Stimulated activated CD8-positive, alpha-beta memory T cell treated with anti-CD3 and anti-CD28 coated beads, Interleukin-7, amount 100 ng/mL, for 1 hour (primary cell): Measurements from ENCODE around the gene RPL36AL.
A peak's percentile ranks its signal among the peaks of the same experiment; 100 is the strongest.
"Not testable (repeated sequence)": the region's sequence is repeated elsewhere in the genome, so short reads cannot be mapped to it uniquely, and the experiment has no call there.

Experiments
- DNase-seq, 2 donors: peaks; one replicate each; pipeline ENCODE4 v3.0.0-alpha.2; 2020; ENCODE audit warnings: low read depth in 2 of 2

RPL36AL gene

DNA sequence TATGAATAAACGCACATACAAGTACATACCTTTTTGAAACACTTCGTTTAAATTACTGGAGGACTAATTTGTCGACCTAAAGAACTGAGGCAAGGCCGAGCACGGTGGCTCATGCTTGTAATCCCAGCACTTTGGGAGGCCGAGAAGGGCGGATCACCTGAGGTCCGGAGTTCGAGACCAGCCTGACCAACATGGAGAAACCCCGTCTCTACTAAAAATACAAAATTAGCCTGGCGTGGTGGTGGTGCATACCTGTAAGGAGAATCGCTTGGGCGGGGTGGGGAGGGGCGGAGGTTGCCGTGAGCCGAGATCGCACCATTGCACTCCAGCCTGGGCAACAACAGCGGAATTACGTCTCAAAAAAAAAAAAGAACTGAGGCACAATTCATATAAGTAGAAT is 1.2 kb downstream of the RPL36AL start:
- not testable (repeated sequence) for DNase-seq

- no peak for DNase-seq
Observed at GRCh38 chr14:49617852-49618519, 2.4 kb downstream of the RPL36AL start.

DNA sequence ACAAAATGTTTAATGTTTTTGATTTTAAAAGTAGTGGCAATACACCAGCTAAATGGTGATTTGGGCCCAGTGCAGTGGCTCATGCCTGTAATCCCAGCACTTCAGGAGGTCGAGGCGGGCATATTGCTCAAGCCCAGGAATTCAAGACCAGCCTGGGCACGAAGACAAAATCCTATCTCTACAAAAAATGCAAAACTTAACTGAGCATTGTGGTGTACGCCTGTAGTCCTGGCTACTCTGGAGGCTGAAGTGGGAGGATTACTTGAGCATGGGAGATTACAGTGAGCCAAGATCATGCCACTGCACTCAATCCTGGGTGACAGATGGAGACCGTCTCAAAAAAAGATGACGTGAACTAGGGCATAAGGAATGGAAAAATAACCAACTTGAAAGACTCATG is 4.7 kb downstream of the RPL36AL start:
- no peak for DNase-seq

- DNase-seq = no peak
Observed at GRCh38 chr14:49614196-49614595, 6.2 kb downstream of the RPL36AL start.

- no peak for DNase-seq
Observed at GRCh38 chr14:49612671-49613070, 7.8 kb downstream of the RPL36AL start.

DNA sequence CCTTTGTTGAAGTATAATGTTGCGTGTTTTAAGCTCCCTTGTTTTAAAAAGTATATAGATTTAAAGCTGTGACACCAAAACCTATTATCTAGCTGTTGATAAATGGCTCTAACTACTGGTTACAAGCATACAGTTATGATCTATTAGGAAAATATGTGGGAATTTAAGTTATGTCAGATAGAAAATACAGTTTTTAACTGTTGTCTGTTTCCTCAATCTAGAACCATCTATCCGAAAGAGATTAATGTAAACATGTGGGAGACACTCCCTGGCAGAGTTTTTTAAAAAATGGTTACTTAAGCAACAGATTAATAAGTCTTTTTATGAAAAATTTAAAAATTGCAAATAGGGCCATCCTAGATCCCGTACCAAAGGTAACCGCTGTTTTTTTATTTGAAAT is 8.2 kb downstream of the RPL36AL start:
- DNase-seq = no peak

- DNase-seq = no peak
Observed at GRCh38 chr14:49607583-49607982, 12.8 kb downstream of the RPL36AL start.

GRCh38 chr14:49598485-49599300 is 21.7 kb downstream of the RPL36AL start, which contains the start of gene LRR1:
Gene LRR1 (plus strand): TSS chr14:49598940. CDS start chr14:49599021, 81 bp downstream.
- DNase-seq = peak; percentile 65 to 70

DNA sequence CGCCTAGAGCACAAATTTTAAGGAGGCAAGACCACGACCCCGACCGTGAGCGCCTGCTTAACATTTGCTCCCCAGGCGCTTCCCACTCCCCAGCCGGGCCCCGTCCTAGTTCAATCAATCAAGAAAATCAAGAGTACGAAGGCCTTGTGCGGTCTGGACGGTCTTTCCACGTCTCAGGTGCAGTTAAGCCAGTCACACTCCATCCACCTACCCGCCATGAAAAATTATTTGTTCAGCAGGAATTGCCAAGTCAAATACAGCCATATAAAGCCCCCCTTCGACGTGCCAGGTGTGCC is 22.3 kb downstream of the RPL36AL start:
- DNase-seq = no peak

GRCh38 chr14:49594347-49595091 is 25.9 kb downstream of the RPL36AL start:
- DNase-seq = no peak

GRCh38 chr14:49593016-49593415 is 27.4 kb downstream of the RPL36AL start:
- DNase-seq = no peak

- no peak for DNase-seq
Observed at GRCh38 chr14:49589387-49589786, 31.0 kb downstream of the RPL36AL start.

DNA sequence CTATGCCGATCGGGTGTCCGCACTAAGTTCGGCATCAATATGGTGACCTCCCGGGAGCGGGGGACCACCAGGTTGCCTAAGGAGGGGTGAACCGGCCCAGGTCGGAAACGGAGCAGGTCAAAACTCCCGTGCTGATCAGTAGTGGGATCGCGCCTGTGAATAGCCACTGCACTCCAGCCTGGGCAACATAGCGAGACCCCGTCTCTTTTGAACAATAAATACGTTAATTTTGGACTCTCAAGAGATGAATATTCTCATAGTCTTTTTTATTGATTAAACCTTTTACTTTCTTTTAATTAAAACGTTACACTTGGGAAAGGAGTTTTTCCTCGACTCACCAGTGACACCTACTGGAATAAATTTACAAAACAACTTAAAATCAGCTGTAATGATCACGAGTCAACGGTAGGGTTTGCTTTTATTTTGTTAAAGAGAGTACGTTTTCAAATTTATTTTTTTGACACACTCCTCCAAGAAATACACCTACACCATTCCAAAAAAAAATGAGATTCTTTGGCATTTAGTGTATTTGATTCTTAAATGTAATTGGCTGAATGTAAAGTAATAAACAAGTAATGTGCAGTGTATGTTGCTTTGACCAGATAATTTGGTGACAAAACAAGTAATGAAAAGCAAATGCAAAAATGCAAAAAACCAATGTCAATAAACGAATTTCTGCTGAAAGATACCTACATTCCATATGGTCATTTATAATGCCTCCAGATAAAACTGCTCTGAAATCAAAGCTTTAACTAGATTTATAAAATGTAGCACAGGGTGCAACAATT is 33.6 kb downstream of the RPL36AL start:
- no peak for DNase-seq

DNA sequence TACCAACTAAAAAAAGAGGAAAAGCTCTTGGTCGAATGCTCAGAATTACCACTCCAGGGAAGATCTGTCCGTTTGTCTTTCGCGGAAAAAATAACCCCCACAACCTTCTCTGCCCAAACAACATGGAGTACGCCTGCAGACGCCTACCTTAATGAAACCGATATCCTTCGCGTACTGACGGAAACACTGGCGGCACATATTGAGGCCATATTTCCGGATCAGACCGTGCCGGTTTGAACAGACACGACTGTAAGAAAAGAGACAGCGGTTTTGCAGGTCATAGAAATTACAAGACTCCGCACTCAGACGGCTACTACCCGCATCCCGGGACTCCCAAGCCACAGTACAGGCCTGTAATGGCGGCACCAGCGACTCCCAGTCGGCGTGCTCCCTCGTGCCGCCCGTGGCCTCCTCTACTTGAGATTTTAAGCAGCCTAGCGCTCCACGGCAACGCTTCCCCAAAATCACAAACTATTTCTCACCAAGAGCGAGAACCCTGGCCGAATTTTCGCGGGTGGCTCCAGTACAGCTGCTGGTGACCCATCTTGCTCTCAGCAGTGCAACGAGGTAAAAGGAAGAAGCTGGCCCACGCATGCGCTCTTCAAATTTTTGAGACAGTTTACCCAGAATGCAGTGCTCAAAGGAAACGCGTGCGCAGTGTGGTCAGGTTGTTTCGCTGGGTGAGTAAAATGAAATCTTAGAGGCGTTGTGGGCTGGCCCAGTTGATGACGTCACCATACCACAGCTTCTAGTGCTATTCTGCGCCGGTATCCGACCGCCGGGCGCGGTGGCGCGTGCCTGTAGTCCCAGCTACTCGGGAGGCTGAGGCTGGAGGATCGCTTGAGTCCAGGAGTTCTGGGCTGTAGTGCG is 34.4 kb downstream of the RPL36AL start, which contains the start of gene RPS29:
Gene RPS29, minus strand, starts transcription at position 578 of the 870 bp plus-strand sequence. Its CDS starts 34 bp downstream, at position 544.
- DNase-seq = peak; percentile 97 to 98

DNA sequence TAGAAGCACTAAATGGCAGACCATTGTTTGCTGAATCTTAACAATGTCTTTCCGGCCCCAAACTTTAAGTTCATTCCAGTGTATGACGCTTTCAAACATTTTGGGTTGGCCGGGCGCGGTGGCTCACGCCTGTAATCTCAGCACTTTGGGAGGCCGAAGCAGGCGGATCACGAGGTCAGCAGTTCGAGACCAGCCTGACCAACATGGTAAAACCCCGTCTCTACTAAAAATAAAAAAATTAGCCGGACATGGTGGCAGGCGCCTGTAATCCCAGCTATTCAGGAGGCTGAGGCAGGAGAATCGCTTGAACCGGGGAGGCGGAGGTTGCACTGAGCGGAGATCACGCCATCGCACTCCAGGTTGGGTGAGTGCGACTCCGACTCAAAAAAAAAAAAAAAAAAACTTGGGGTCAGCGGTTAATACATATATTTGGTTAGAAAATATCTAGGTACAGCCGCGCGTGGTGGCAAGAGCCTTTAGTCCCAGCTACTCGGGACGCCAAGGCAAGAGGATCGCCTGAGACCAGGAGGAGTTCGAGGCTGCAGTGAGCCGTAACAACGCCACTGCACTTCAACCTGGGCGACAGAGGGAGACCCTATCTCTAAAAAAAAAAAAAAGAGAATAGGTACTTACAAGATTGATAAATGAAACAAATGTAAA is 35.3 kb downstream of the RPL36AL start:
- DNase-seq = not testable (repeated sequence)

DNA sequence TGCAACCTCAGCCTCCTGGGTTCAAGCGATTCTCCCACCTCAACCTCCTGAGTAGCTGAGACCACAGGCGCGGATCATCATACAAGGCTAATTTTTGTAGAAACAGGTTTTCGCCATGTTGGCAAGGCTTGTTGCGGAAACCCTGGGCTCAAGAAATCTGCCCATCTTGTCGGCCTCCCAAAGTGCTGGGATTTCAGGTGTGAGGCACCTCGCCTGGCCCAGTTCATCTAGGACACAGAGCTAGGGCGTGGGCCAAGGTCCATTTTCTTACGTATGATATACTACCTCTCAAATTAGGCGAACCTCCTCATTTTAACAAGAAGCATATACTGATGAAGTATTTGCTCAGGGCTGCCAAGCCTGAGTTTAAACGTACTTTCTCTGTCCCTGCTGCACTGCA is 36.4 kb downstream of the RPL36AL start:
- no peak for DNase-seq

DNA sequence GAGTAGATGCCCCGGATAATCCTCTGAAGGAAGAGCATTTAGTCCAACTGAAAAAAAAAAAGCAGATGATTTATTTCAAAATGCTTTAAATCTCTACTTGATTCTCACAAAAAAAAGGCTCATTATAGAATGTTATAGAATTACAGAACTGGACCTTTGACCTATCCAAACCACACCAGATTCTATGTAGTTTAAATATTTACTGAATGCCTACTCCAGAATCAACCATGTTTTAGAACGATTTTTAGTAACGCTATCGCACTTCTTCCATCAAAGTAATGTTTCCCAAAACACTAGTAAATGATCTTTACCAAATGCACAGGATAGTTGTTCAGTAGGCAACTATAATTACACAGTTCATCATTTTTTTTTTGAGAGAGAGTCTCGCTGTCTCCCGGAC is 36.8 kb downstream of the RPL36AL start:
- no peak for DNase-seq

DNA sequence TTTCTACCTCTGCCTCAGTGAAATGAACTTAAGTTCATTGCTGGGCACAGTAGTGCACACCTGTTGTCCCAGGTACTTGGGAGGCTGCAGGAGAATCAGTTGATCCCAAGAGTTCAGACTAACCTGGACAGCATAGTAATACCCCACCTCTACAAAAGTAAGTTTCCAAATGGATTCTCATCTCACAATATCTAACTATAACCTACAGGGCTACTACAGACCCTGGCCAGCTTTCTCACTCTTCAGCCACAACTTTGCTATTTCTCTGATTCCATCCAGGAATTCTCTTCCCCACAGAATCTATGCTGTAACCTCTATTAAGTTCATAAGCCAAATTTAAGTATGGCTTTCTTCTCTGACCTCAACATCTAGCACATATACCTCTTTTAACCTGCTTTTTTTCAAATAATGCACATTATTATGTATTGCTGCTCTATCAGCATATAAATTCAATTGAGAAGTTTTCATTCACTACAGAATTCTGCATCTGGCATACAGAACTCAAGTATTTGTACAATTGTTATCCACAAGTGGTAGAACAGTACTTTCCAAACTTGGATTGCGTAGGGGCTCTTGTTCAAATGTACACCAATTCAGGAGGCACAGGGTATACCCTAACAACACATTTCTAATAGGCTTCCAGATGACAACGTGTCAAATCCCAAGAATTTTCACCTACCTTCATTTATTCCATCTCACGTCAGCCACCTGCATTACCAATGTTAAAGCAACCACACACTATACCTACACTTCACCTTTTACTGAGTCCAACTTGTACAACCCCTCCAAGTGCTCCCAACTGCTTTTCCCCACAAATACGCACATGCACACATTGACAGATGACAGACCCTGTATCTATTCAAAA is 38.1 kb downstream of the RPL36AL start:
- DNase-seq = no peak
